HepG2 (cell line): ENCODE results near the gene AMER3. TPM values are rescaled to one million over a fixed set of nuclear protein-coding genes. Genes with fewer than 3 reads are reported as not detected.

ENCODE experiments used
- HIVEP1 ChIP-seq: sonication (generic); formaldehyde crosslinking; IDR thresholded peaks from 2 replicates; pipeline ENCODE4 v1.4.0; 2020; ENCODE audit warnings: mild to moderate bottlenecking, missing genetic modification reagents
- HNRNPL ChIP-seq: fragments of 200-400 bp; formaldehyde crosslinking; IDR thresholded peaks from 2 replicates; pipeline ENCODE4 v1.6.1; 2017; ENCODE audit warnings: mild to moderate bottlenecking, low read depth, low read length
- NCOA1 ChIP-seq: sonication (generic); formaldehyde crosslinking; IDR thresholded peaks from 2 replicates; pipeline ENCODE4 v1.9.0; 2021; ENCODE audit warnings: missing genetic modification reagents
- NFYB ChIP-seq: sonication (generic); formaldehyde crosslinking; IDR thresholded peaks from 2 replicates; pipeline ENCODE4 v1.4.0; 2020; ENCODE audit warnings: missing genetic modification reagents
- ZNF256 ChIP-seq: sonication (generic); formaldehyde crosslinking; conservative IDR thresholded peaks from 2 replicates; pipeline ENCODE4 v1.4.0; 2020; ENCODE audit warnings: missing genetic modification reagents
- ZNF264 ChIP-seq: sonication (generic); formaldehyde crosslinking; IDR thresholded peaks from 2 replicates; pipeline ENCODE4 v1.4.0; 2020; ENCODE audit warnings: missing genetic modification reagents
- ZNF30 ChIP-seq: sonication (generic); formaldehyde crosslinking; IDR thresholded peaks from 2 replicates; pipeline ENCODE4 v1.5.0; 2020; ENCODE audit warnings: mild to moderate bottlenecking, missing genetic modification reagents
- ZNF562 ChIP-seq: sonication (generic); formaldehyde crosslinking; IDR thresholded peaks from 2 replicates; pipeline ENCODE4 v1.8.0; 2022; ENCODE audit warnings: missing genetic modification reagents, borderline replicate concordance
- polyA plus RNA-seq, 8 experiments: library from polyadenylated mRNA; depleted of rRNA in 3 of 8; stranded (reverse) in 7 of 8; unstranded in 1 of 8; fragments of >200 nt; fragmentation: Illumina TruSeq in 4 of 8; extraction: Trizol in 4 of 8; gene quantifications; 2 replicates each; pipeline versions ENCODE4 v1.2.1 to v1.2.3, GENCODE V29; 2011 to 2016; ENCODE audit warnings: low read depth in 4 of 8, missing spikeins in 1 of 8, mixed read lengths in 1 of 8; ENCODE audit not compliant: insufficient read depth in 1 of 8
- total RNA-seq, 5 experiments: library from RNA; depleted of rRNA; stranded (reverse); fragments of >200 nt; fragmentation: Illumina TruSeq; extraction: Trizol; gene quantifications; 2 replicates each; pipeline ENCODE4 v1.2.3, GENCODE V29; 2016; ENCODE audit warnings: low read depth in 1 of 5
- TF ChIP-seq, protein P1 (sequence below): sonication (generic); formaldehyde crosslinking; IDR thresholded peaks from 2 replicates; pipeline ENCODE4 v1.4.0; 2020; ENCODE audit warnings: missing genetic modification reagents
- TF ChIP-seq, protein P2 (sequence below): IDR thresholded peaks from 2 replicates; pipeline ENCODE4 v1.6.1; 2012; ENCODE audit warnings: inconsistent platforms
- TF ChIP-seq, protein P3 (sequence below): fragments of 450-650 bp; IDR thresholded peaks from 2 replicates; pipeline ENCODE4 v1.6.1; 2017; ENCODE audit warnings: mild to moderate bottlenecking
- TF ChIP-seq, protein P4 (sequence below): sonication (generic); formaldehyde crosslinking; IDR thresholded peaks from 2 replicates; pipeline ENCODE4 v1.8.1; 2023; ENCODE audit warnings: mild to moderate bottlenecking, missing genetic modification reagents
- TF ChIP-seq, protein P5 (sequence below): sonication (generic); IDR thresholded peaks from 2 replicates; pipeline ENCODE4 v1.6.1; 2016; ENCODE audit warnings: low read depth, borderline replicate concordance
- TF ChIP-seq, protein P6 (sequence below): sonication (generic); formaldehyde crosslinking; IDR thresholded peaks from 2 replicates; pipeline ENCODE4 v1.4.0; 2020; ENCODE audit warnings: mild to moderate bottlenecking, missing genetic modification reagents
- TF ChIP-seq, protein P7 (sequence below): sonication (generic); formaldehyde crosslinking; IDR thresholded peaks from 2 replicates; pipeline ENCODE4 v1.5.0; 2020; ENCODE audit warnings: missing genetic modification reagents
- TF ChIP-seq, protein P8 (sequence below): sonication (generic); formaldehyde crosslinking; IDR thresholded peaks from 2 replicates; pipeline ENCODE4 v1.8.1; 2023; ENCODE audit warnings: mild to moderate bottlenecking, moderate library complexity, missing genetic modification reagents

Gene AMER3
- total and polyA plus RNA-seq, 2 of the 13 experiments (the other 11 are each of a cell fraction or from before 2014, with no cell fraction given), result not detected

DNA sequence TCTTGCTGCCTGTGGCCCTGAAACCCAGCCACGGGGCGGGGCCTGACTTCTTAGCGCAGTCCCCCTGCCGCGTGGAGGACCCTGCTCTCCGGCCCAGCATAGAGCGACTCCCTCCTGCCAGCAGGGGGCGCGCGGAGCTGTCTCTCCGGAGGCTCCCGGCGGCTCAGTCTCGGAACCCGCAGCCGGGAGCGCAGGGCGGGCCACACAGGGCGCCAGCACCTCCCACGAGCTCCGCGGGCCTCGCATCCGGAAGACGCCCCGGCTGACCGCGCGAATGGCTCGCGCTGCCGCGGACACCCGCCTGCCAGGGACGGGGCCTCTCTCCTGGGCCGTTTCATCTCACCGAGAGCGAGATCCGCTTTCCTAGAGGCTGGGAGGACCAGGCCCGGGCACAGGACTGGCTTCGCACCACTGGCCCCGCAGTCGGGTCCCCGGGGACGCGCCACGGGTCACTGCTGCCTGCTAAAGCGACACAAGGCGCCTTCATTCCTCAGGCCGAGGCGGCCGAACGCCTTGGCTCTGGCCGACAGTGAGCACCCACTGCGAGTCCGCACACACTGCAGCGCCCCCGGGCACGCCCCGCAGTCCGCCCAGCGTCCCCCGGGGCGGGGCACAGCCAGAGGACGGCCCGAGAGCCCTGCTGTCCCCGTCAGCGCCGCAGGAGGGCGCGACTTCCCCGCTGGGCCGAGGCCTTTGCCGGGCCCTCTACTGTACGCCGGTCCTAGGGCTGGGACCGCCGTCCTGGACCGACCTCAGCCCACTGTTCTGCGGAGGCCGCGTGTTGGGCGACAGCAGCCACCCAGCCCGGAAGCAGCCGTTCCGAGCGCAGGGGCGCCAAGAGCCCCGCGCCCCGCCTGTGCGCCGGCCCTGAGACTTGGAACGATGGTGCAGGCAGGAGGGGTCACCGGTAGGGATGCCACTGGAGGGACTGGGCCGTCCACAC lies 42.4 kb downstream of the AMER3 start (continued):
- TF ChIP-seq, protein P1, sequence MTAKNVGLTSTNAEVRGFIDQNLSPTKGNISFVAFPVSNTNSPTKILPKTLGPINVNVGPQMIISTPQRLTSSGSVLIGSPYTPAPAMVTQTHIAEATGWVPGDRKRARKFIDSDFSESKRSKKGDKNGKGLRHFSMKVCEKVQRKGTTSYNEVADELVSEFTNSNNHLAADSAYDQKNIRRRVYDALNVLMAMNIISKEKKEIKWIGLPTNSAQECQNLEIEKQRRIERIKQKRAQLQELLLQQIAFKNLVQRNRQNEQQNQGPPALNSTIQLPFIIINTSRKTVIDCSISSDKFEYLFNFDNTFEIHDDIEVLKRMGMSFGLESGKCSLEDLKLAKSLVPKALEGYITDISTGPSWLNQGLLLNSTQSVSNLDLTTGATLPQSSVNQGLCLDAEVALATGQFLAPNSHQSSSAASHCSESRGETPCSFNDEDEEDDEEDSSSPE, result no peak; the same call in 1 of the 2 replicates
- TF ChIP-seq, protein P2, sequence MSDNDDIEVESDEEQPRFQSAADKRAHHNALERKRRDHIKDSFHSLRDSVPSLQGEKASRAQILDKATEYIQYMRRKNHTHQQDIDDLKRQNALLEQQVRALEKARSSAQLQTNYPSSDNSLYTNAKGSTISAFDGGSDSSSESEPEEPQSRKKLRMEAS, result peak; percentile 66
- TF ChIP-seq, protein P3, sequence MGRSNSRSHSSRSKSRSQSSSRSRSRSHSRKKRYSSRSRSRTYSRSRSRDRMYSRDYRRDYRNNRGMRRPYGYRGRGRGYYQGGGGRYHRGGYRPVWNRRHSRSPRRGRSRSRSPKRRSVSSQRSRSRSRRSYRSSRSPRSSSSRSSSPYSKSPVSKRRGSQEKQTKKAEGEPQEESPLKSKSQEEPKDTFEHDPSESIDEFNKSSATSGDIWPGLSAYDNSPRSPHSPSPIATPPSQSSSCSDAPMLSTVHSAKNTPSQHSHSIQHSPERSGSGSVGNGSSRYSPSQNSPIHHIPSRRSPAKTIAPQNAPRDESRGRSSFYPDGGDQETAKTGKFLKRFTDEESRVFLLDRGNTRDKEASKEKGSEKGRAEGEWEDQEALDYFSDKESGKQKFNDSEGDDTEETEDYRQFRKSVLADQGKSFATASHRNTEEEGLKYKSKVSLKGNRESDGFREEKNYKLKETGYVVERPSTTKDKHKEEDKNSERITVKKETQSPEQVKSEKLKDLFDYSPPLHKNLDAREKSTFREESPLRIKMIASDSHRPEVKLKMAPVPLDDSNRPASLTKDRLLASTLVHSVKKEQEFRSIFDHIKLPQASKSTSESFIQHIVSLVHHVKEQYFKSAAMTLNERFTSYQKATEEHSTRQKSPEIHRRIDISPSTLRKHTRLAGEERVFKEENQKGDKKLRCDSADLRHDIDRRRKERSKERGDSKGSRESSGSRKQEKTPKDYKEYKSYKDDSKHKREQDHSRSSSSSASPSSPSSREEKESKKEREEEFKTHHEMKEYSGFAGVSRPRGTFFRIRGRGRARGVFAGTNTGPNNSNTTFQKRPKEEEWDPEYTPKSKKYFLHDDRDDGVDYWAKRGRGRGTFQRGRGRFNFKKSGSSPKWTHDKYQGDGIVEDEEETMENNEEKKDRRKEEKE, result no peak
- TF ChIP-seq ZNF264 (no peak), HNRNPL (no peak; the same call in 1 of the 2 replicates), HIVEP1 (CRISPR knock-in tag) (no peak; the same call in none of the 2 replicates), ZNF30 (CRISPR knock-in tag) (peak; percentile 57; the same call in 1 of the 2 replicates), ZNF562 (CRISPR knock-in tag) (no peak), ZNF256 (no peak), NCOA1 (CRISPR knock-in tag) (no peak; the same call in none of the 2 replicates), NFYB (CRISPR knock-in tag) (0 out of 2 replicates have a peak, but pooled peaks have one; percentile 8)
- TF ChIP-seq, protein P4, sequence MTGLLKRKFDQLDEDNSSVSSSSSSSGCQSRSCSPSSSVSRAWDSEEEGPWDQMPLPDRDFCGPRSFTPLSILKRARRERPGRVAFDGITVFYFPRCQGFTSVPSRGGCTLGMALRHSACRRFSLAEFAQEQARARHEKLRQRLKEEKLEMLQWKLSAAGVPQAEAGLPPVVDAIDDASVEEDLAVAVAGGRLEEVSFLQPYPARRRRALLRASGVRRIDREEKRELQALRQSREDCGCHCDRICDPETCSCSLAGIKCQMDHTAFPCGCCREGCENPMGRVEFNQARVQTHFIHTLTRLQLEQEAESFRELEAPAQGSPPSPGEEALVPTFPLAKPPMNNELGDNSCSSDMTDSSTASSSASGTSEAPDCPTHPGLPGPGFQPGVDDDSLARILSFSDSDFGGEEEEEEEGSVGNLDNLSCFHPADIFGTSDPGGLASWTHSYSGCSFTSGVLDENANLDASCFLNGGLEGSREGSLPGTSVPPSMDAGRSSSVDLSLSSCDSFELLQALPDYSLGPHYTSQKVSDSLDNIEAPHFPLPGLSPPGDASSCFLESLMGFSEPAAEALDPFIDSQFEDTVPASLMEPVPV (CRISPR knock-in tag), result peak; percentile 92; the same call in 1 of the 2 replicates
- TF ChIP-seq, protein P5, sequence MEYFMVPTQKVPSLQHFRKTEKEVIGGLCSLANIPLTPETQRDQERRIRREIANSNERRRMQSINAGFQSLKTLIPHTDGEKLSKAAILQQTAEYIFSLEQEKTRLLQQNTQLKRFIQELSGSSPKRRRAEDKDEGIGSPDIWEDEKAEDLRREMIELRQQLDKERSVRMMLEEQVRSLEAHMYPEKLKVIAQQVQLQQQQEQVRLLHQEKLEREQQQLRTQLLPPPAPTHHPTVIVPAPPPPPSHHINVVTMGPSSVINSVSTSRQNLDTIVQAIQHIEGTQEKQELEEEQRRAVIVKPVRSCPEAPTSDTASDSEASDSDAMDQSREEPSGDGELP, result 0 out of 2 replicates have a peak, but pooled peaks have one; percentile 8
- TF ChIP-seq, protein P6, sequence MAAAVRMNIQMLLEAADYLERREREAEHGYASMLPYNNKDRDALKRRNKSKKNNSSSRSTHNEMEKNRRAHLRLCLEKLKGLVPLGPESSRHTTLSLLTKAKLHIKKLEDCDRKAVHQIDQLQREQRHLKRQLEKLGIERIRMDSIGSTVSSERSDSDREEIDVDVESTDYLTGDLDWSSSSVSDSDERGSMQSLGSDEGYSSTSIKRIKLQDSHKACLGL (CRISPR knock-in tag), result peak; percentile 59
- TF ChIP-seq, protein P7, sequence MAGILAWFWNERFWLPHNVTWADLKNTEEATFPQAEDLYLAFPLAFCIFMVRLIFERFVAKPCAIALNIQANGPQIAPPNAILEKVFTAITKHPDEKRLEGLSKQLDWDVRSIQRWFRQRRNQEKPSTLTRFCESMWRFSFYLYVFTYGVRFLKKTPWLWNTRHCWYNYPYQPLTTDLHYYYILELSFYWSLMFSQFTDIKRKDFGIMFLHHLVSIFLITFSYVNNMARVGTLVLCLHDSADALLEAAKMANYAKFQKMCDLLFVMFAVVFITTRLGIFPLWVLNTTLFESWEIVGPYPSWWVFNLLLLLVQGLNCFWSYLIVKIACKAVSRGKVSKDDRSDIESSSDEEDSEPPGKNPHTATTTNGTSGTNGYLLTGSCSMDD, result no peak
- TF ChIP-seq, protein P8, sequence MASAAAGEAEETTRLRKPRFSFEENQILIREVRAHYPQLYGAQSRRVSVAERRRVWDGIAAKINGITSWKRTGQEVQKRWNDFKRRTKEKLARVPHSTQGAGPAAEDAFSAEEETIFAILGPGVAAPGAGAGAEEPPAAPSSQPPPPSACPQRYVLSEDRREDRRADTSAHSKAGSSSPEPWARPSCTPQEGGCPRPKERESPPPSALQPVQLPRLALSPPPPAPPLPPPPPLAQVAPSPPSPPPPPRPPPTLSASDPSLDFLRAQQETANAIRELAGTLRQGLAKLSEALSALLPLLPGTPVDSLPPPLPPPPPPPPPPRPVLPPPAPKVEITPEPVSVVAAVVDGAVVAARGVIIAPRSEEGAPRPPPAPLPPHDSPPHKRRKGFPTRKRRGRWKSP (CRISPR knock-in tag), result peak; percentile 80
